GM12878 (cell line): ENCODE results near the gene IRF7. TPM values are rescaled to one million over a fixed set of nuclear protein-coding genes. Genes with fewer than 3 reads are reported as not detected.
A peak's percentile ranks its signal among the peaks of the same experiment; 100 is the strongest.

Experiments
- ATAC-seq: fragments of 200-7000 bp; cut with Tn5 transposase; 3 replicates; pipeline ENCODE4 v1.9.1; 2020; ENCODE audit warnings: mild to moderate bottlenecking, moderate library complexity
- BruUV-seq: library from RNA; stranded (reverse); fragments of 400-500 nt; replicated peaks from 2 replicates; lab custom pipeline; 2021; lab: Mats Ljungman, UMichigan
- CTCF ChIA-PET: fragments of 300-600 bp; sonication (Branson Sonifier 250); formaldehyde crosslinking; extraction: SDS; loops from one replicate; lab custom pipeline; 2021; ENCODE audit warnings: inconsistent platforms; lab: Yijun Ruan, JAX
- POLR2A ChIA-PET: fragments of 350-600 bp; formaldehyde crosslinking; extraction: SDS; loops from one replicate; lab custom pipeline; 2021; ENCODE audit warnings: inconsistent platforms; lab: Charles Lee
- RAD21 ChIA-PET: fragments of 300-600 bp; sonication (Branson Sonifier 250); formaldehyde crosslinking; loops from one replicate; lab custom pipeline; 2023; ENCODE audit warnings: antibody characterized with exemption; ENCODE audit not compliant: unreplicated experiment; lab: Charles Lee
- SMC1A ChIA-PET: fragments of 300-600 bp; sonication (Branson Sonifier 250); formaldehyde crosslinking; loops from one replicate; lab custom pipeline; 2023; ENCODE audit not compliant: unreplicated experiment, uncharacterized antibody; lab: Charles Lee
- DNase-seq: peaks from one replicate; pipeline ENCODE4 v3.0.0-alpha.2; 2011; ENCODE audit warnings: low read depth, low spot score
- FAIRE-seq: peaks from 3 replicates; lab custom pipeline; 2011; peaks lifted over from hg19 to GRCh38; lab: Jason Lieb, UNC
- H2AFZ ChIP-seq: 2 replicates; pipeline ENCODE4 v1.6.0; 2011; ENCODE audit warnings: low read depth, low read length, control low read depth; ENCODE audit not compliant: control insufficient read depth
- H3K27ac ChIP-seq: 2 replicates; pipeline ENCODE4 v1.5.1; 2011; ENCODE audit warnings: control low read depth; ENCODE audit not compliant: control insufficient read depth, insufficient read depth
- H3K27me3 ChIP-seq, 2 experiments: replicated peaks in 1 of 2; 2 replicates each; pipeline versions ENCODE4 v1.6.0 to v1.6.1; 2011; ENCODE audit warnings: low read length in 1 of 2; ENCODE audit not compliant: control insufficient read depth in 2 of 2, insufficient read depth in 2 of 2
- H3K36me3 ChIP-seq, 2 experiments: 2 replicates each; pipeline ENCODE4 v1.5.1; 2011; ENCODE audit warnings: low read length in 1 of 2; ENCODE audit not compliant: control insufficient read depth in 2 of 2, insufficient read depth in 2 of 2
- H3K4me1 ChIP-seq: 2 replicates; pipeline ENCODE4 v1.6.1; 2011; ENCODE audit warnings: mild to moderate bottlenecking, low read length, moderate library complexity, mixed read lengths; ENCODE audit not compliant: control insufficient read depth, insufficient read depth
- H3K4me2 ChIP-seq: 2 replicates; pipeline ENCODE4 v1.6.0; 2011; ENCODE audit warnings: control low read depth; ENCODE audit not compliant: control insufficient read depth, insufficient read depth
- H3K4me3 ChIP-seq: fragments of 200-600 bp; sonication (generic); 2 replicates; pipeline ENCODE4 v1.5.1; 2016
- H3K79me2 ChIP-seq: 2 replicates; pipeline ENCODE4 v1.6.0; 2011; ENCODE audit warnings: low read length; ENCODE audit not compliant: control insufficient read depth, insufficient read depth
- H3K9ac ChIP-seq: 2 replicates; pipeline ENCODE4 v1.8.0; 2011; ENCODE audit warnings: low read length, control low read depth, mixed read lengths; ENCODE audit not compliant: control insufficient read depth, insufficient read depth
- H3K9me3 ChIP-seq: replicated peaks from 3 replicates; pipeline ENCODE4 v1.5.1; 2011; ENCODE audit warnings: mild to moderate bottlenecking, low read length; ENCODE audit not compliant: control insufficient read depth, insufficient read depth
- H4K20me1 ChIP-seq: 2 replicates; pipeline ENCODE4 v1.6.0; 2011; ENCODE audit not compliant: control insufficient read depth, insufficient read depth
- CEBPB ChIP-seq, 2 experiments: fragments of 150-350 bp in 1 of 2; IDR thresholded peaks; 2 replicates each; pipeline ENCODE4 v1.6.1; 2012 to 2014; ENCODE audit warnings: low read depth in 2 of 2, low read length in 2 of 2, borderline replicate concordance in 1 of 2, inconsistent platforms in 1 of 2
- POLR2A ChIP-seq: IDR thresholded peaks from 2 replicates; pipeline ENCODE4 v1.6.1; 2011; ENCODE audit warnings: low read depth, mild to moderate bottlenecking, low read length
- YBX1 ChIP-seq: fragments of 450-650 bp; IDR thresholded peaks from 2 replicates; pipeline ENCODE4 v1.6.1; 2016; ENCODE audit warnings: antibody characterized with exemption
- ZNF207 ChIP-seq: fragments of 450-650 bp; IDR thresholded peaks from 2 replicates; pipeline ENCODE4 v1.6.1; 2014; ENCODE audit warnings: antibody characterized with exemption, mild to moderate bottlenecking, borderline replicate concordance
- ZNF217 ChIP-seq: fragments of 450-650 bp; IDR thresholded peaks from 2 replicates; pipeline ENCODE4 v1.6.1; 2017; ENCODE audit warnings: antibody characterized with exemption, mild to moderate bottlenecking
- WGBS: methylation state at CpG from one replicate; pipeline ENCODE4 v1.1.6; 2016; ENCODE audit warnings: low lambda C conversion rate; ENCODE audit not compliant: insufficient replicate concordance, insufficient coverage; ENCODE audit errors: missing lambda C conversion rate; 5-methylcytosine and 5-hydroxymethylcytosine counted together
- in situ Hi-C: fragments of 300-500 bp; cut with MboI; formaldehyde crosslinking; loops from 9 replicates; pipeline ENCODE4 v1.14.3; 2018; ENCODE audit warnings: mixed read lengths
- intact Hi-C: fragments of 100-400 bp; cut with micrococcal nuclease; formaldehyde crosslinking; loops from one replicate; pipeline ENCODE4 v1.14.2; 2022; ENCODE audit not compliant: unreplicated experiment
- polyA plus RNA-seq, 11 experiments: library from polyadenylated mRNA; depleted of rRNA in 4 of 11; unstranded in 6 of 11; stranded (reverse) in 5 of 11; fragments of >200 nt; fragmentation: Nextera tagmentation in 4 of 11; fragmentation: Illumina TruSeq in 1 of 11; extraction: Ambion mirVana in 4 of 11; extraction: Trizol in 1 of 11; gene quantifications; 1 replicate in 1 of 11; 2 replicates in 10 of 11; pipeline versions ENCODE4 v1.2.1 to v1.2.3, GENCODE V29; 2011 to 2016; ENCODE audit warnings: inconsistent platforms in 2 of 11, missing spikeins in 2 of 11, low read depth in 1 of 11
- total RNA-seq, 4 experiments: library from RNA; depleted of rRNA in 3 of 4; stranded (reverse); fragments of >200 nt in 3 of 4; fragmentation: Illumina TruSeq in 1 of 4; extraction: Trizol in 1 of 4; gene quantifications; 2 replicates each; pipeline versions ENCODE4 v1.2.1 to v1.2.3, GENCODE V29; 2013 to 2021
- TF ChIP-seq, protein P1 (sequence below): fragments of 450-650 bp; IDR thresholded peaks from 2 replicates; pipeline ENCODE4 v1.6.1; 2017; ENCODE audit warnings: mild to moderate bottlenecking, low read depth, inconsistent platforms; ENCODE audit not compliant: poor library complexity, severe bottlenecking

Gene IRF7
- total and polyA plus RNA-seq, 10 of the 15 experiments (the other 5 are each of a cell fraction or from before 2014, with no cell fraction given) = 4.4 to 141 (median 67.6) TPM

DNA sequence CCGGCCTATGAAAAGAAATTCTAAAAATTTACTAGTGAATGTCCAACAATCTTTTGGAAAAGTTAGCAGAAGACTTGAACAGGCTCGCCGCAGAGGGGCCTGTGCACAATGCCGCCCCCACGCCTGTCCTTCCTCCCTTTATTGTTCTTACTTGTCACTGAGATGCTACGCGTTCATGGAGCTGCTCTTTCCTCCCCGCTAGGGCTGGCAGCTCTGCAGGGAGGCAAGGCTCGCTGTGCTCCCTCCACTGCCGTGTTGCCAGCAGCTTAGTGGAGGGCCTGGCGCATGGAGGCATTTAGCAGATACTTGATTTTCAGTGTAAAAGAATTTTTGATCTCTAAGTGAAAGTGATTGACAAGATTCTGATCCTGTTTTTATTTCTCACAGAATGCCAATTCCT, 24.8 kb downstream of the IRF7 start:
- ATAC-seq = no peak
- Histone ChIP-seq H3K4me3 (no peak overlapping the region), H3K27me3 (no peaks in the 10 kb centered on the region), H3K27ac (no peak overlapping the region), H3K36me3 (peaks cover 35 to 47% of the 10 kb centered on the region in 2 experiments), H3K9ac (no peak overlapping the region), H3K4me2 (no peak overlapping the region), H3K79me2 (no peaks in the 10 kb centered on the region), H3K4me1 (no peaks in the 10 kb centered on the region), H2AFZ (no peak overlapping the region), H3K9me3 (no peaks in the 10 kb centered on the region), H4K20me1 (no peaks in the 10 kb centered on the region)
- POLR2A ChIA-PET = no interaction called here
- in situ Hi-C loops (no loop called here), intact Hi-C loops (no loop called here)
- WGBS = 90% methylated on average over 11 of the region's 11 CpGs
- DNase-seq = no peak
- SMC1A ChIA-PET = no interaction called here
- FAIRE-seq = no peak
- RAD21 ChIA-PET = no interaction called here
- TF ChIP-seq CEBPB (IDR thresholded peaks at IDR 0.05; ENCODE audit: borderline replicate concordance in 1 of 2, low read depth in 2 of 2, low read length in 2 of 2) (no peak), POLR2A (no peak), ZNF217 (no peak), ZNF207 (no peak), YBX1 (no peak)
- BruUV-seq = no TSS peak
- CTCF ChIA-PET = no interaction called here

DNA sequence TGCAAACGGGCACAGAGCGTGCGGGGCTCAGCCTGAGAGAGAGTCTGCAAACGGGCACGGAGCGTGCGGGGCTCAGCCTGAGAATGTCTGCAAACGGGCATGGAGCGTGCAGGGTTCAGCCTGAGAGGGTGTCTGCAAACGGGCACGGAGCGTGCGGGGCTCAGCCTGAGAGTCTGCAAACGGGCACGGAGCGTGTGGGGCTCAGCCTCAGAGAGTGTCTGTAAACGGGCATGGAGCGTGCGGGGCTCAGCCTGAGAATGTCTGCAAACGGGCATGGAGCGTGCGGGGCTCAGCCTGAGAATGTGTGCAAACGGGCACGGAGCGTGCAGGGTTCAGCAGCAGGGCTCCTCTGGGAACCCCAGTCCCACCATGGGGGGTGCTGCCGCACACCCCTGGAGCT, 26.0 kb downstream of the IRF7 start:
- FAIRE-seq = no peak
- BruUV-seq = no TSS peak
- POLR2A ChIA-PET = no interaction called here
- H3K9ac ChIP-seq = no peak overlapping the region
- no peak overlapping the region for H3K27ac ChIP-seq
- in situ Hi-C loops = no loop called here
- SMC1A ChIA-PET = no interaction called here
- peaks cover 30 to 45% of the 10 kb centered on the region in 2 experiments for H3K36me3 ChIP-seq
- WGBS = 95% methylated on average over 26 of the region's 26 CpGs
- H3K4me2 ChIP-seq = no peak overlapping the region
- no peaks in the 10 kb centered on the region for H3K4me1 ChIP-seq
- intact Hi-C loops = no loop called here
- no peak for DNase-seq
- no peak overlapping the region for H3K4me3 ChIP-seq
- H3K79me2 ChIP-seq = no peaks in the 10 kb centered on the region
- H2AFZ ChIP-seq = no peak overlapping the region
- no peaks in the 10 kb centered on the region for H3K27me3 ChIP-seq
- H3K9me3 ChIP-seq = no peaks in the 10 kb centered on the region
- no peak for ATAC-seq
- RAD21 ChIA-PET = no interaction called here
- TF ChIP-seq, protein P1, sequence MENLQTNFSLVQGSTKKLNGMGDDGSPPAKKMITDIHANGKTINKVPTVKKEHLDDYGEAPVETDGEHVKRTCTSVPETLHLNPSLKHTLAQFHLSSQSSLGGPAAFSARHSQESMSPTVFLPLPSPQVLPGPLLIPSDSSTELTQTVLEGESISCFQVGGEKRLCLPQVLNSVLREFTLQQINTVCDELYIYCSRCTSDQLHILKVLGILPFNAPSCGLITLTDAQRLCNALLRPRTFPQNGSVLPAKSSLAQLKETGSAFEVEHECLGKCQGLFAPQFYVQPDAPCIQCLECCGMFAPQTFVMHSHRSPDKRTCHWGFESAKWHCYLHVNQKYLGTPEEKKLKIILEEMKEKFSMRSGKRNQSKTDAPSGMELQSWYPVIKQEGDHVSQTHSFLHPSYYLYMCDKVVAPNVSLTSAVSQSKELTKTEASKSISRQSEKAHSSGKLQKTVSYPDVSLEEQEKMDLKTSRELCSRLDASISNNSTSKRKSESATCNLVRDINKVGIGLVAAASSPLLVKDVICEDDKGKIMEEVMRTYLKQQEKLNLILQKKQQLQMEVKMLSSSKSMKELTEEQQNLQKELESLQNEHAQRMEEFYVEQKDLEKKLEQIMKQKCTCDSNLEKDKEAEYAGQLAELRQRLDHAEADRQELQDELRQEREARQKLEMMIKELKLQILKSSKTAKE = no peak
- 0 out of 2 replicates have a peak, but pooled peaks have one; percentile 47 for TF ChIP-seq POLR2A
- H4K20me1 ChIP-seq = no peaks in the 10 kb centered on the region
- CTCF ChIA-PET = no interaction called here
